Thoracic aorta (tissue), 2 donors: Measurements from ENCODE around the gene BLID. TPM values are rescaled to one million over a fixed set of nuclear protein-coding genes. Genes with fewer than 3 reads are reported as not detected.

Experiments
- ATAC-seq: fragments of 150-250 bp; one replicate; pipeline ENCODE4 v1.8.0; 2017; ENCODE audit warnings: low read depth; ENCODE audit not compliant: insufficient number of reproducible peaks, low FRiP score
- DNase-seq: peaks from one replicate; pipeline ENCODE4 v3.0.0-alpha.2; 2020; ENCODE audit warnings: low spot score
- H3K27ac ChIP-seq, 2 donors: fragments of 200-600 bp; sonication (generic); 1 replicate in 1 of 2; 2 replicates in 1 of 2; pipeline ENCODE4 v1.5.1; 2016; ENCODE audit warnings: mild to moderate bottlenecking in 2 of 2, moderate library complexity in 2 of 2
- H3K27me3 ChIP-seq: fragments of 200-600 bp; sonication (generic); replicated peaks from 2 replicates; pipeline ENCODE4 v1.6.0; 2016; ENCODE audit warnings: mild to moderate bottlenecking; ENCODE audit not compliant: insufficient read depth
- H3K36me3 ChIP-seq: fragments of 200-600 bp; sonication (generic); one replicate; pipeline ENCODE4 v1.5.1; 2016
- H3K4me1 ChIP-seq, 2 donors: fragments of 200-600 bp; sonication (generic); 1 replicate in 1 of 2; 2 replicates in 1 of 2; pipeline versions ENCODE4 v1.5.1 to v1.6.0; 2016; ENCODE audit warnings: low read depth in 2 of 2, mild to moderate bottlenecking in 1 of 2; ENCODE audit not compliant: control insufficient read depth in 1 of 2
- H3K4me3 ChIP-seq: fragments of 200-600 bp; sonication (generic); 2 replicates; pipeline ENCODE4 v1.5.1; 2016; ENCODE audit warnings: mild to moderate bottlenecking
- H3K9me3 ChIP-seq: fragments of 200-600 bp; sonication (generic); 2 replicates; pipeline ENCODE4 v1.5.1; 2016
- total RNA-seq, 2 donors: library from RNA; depleted of rRNA; stranded (reverse); fragments of >200 nt; gene quantifications; one replicate each; pipeline versions ENCODE4 v1.1.0 to v1.2.3, GENCODE V29; 2016
- TF ChIP-seq, protein P1 (sequence below): fragments of 200-600 bp; sonication (generic); IDR thresholded peaks from one replicate; pipeline ENCODE4 v1.5.1; 2019; ENCODE audit warnings: antibody characterized with exemption

The BLID gene
- total RNA-seq, 2 donors from 2014 or later, result 24.6 to 53.4 TPM

DNA sequence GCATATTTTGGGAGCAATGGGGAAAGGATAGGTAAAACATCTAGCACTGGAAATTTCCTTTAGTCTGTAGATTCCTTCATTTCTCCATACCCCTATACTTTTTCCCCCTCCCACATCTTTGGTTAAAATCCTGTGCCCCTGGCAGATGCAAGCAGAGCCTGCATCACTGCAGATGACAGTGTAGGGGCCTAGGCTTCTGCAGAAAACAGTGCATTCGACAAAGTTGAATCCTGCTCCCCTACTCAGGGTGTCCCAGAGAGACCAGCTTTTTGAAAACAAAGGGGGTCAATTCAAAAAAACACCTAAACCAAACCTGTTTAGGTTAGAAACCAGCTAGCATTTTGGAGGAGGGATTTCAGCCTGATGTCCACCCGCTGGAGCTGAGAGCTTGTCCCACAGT is 43.8 kb upstream of the BLID start:
- peaks cover 13 to 82% of the 10 kb centered on the region in 2 donors for H3K4me1 ChIP-seq
- peak overlapping the region; percentile 92 to 94 for H3K27ac ChIP-seq
- H3K4me3 ChIP-seq, result peak overlapping the region; percentile 73
- TF ChIP-seq, protein P1, sequence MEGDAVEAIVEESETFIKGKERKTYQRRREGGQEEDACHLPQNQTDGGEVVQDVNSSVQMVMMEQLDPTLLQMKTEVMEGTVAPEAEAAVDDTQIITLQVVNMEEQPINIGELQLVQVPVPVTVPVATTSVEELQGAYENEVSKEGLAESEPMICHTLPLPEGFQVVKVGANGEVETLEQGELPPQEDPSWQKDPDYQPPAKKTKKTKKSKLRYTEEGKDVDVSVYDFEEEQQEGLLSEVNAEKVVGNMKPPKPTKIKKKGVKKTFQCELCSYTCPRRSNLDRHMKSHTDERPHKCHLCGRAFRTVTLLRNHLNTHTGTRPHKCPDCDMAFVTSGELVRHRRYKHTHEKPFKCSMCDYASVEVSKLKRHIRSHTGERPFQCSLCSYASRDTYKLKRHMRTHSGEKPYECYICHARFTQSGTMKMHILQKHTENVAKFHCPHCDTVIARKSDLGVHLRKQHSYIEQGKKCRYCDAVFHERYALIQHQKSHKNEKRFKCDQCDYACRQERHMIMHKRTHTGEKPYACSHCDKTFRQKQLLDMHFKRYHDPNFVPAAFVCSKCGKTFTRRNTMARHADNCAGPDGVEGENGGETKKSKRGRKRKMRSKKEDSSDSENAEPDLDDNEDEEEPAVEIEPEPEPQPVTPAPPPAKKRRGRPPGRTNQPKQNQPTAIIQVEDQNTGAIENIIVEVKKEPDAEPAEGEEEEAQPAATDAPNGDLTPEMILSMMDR, result no peak
- no peaks in the 10 kb centered on the region for H3K27me3 ChIP-seq
- no peaks in the 10 kb centered on the region for H3K36me3 ChIP-seq
- H3K9me3 ChIP-seq, result no peaks in the 10 kb centered on the region
- no peak for ATAC-seq
- no peak for DNase-seq

DNA sequence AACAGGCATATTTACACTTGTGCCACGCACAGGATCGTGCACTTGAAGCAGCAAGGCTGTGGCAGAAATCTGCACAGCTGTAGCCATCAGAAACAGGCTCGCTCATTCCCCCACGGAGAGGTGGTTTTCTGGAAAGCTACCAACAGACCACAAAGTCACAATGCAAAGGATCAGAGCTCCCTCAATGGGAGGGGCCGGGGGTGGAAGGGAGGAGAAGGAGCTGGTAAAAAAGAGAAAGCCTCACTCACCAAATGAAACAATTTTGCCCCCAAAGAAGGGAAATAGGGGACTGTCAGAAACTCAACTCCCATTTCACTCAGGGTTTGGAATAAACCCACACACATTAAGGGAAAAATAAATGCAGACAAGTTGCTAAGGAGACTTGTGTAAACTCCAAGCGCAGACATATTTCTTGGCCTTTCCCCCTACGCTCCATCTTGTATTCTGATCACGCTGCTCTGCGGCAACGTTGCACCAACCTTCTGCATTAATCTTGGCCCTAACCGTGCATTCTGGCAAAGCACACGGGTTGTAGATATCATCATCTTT is 43.2 kb upstream of the BLID start:
- peak overlapping the region; percentile 73 for H3K4me3 ChIP-seq
- peak overlapping the region; percentile 92 to 94 for H3K27ac ChIP-seq
- ATAC-seq (no peak), DNase-seq (no peak)
- H3K36me3 ChIP-seq, result no peaks in the 10 kb centered on the region
- no peaks in the 10 kb centered on the region for H3K27me3 ChIP-seq
- TF ChIP-seq, protein P1, result no peak
- H3K9me3 ChIP-seq, result no peaks in the 10 kb centered on the region
- peaks cover 19 to 79% of the 10 kb centered on the region in 2 donors for H3K4me1 ChIP-seq

DNA sequence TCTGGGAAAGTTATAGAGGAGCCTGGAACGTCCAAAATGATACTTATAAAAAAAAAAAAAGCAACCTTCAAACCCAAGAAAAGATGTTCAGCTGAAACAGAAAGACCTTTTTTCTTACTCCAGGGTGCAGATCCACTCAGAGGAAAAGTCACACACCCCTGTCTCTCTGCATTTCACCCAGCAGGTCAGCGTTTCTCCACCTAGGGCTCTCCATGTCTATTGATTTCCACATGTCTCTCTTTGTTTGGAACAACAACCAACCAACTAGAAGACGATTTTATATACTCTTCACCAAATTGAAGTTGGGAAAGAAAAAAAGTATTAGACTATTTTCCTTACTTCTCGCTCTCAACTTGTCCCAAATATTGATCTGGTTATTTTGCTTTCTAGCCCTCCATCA is 42.2 kb upstream of the BLID start:
- no peak for ATAC-seq
- Histone ChIP-seq H3K27me3 (no peaks in the 10 kb centered on the region), H3K36me3 (no peaks in the 10 kb centered on the region), H3K27ac (peak overlapping the region; percentile 92 to 94), H3K4me1 (peaks cover 24 to 81% of the 10 kb centered on the region in 2 donors), H3K4me3 (peak overlapping the region; percentile 73), H3K9me3 (no peaks in the 10 kb centered on the region)
- TF ChIP-seq, protein P1, result no peak
- DNase-seq, result no peak

DNA sequence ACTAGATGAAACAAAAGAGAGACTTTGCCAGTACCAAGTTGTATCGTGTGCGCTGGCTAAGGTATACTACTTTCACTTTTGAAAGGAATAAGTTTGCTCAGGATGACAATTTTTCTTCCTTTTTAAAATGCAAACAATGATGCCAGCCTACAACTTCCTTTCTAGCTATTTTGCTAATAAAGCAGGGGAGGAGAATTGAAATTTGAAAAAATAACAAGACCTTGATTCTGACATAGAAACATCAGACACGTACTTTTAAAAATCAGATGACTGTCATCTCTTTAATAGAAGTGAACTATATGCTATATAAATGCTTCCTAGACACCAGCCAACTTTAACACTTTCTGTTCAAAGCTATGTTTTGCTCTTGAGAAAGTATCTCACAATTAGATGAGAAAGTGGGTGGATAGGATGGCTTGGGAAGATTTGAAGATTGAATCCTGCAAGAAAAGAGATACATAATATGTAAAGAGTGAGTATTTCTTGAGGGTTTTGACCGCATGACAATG is 41.7 kb upstream of the BLID start:
- Histone ChIP-seq H3K9me3 (no peaks in the 10 kb centered on the region), H3K27ac (peak overlapping the region; percentile 92 to 94), H3K27me3 (no peaks in the 10 kb centered on the region), H3K4me1 (peaks cover 24 to 81% of the 10 kb centered on the region in 2 donors), H3K36me3 (no peaks in the 10 kb centered on the region), H3K4me3 (peak overlapping the region; percentile 73)
- TF ChIP-seq, protein P1, result no peak
- no peak for ATAC-seq
- no peak for DNase-seq

DNA sequence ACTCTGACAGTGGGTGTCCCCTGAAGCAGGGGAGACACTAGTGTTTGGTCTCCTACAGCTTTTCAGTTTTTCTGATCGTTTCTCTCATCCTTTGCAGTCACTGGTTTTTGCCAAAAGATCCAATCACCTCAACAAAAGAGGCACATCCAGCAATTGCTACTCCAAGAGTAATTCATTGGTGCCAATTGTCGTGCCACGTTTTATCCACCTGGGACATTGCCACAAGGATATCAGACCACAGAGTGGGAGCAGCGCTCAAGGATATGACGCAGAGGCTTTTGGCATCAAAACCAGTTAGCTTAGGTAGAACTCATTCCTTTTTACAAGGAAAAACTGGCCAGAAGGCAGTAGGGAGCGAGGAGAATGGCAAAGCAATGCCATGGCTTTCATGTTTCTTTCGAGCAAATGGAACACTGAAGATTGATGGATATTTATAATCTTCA is 40.9 kb upstream of the BLID start:
- peak; percentile 37 for DNase-seq
- Histone ChIP-seq H3K4me3 (peak overlapping the region; percentile 73), H3K9me3 (no peaks in the 10 kb centered on the region), H3K27ac (peak overlapping the region; percentile 92 to 94), H3K27me3 (no peaks in the 10 kb centered on the region), H3K36me3 (no peaks in the 10 kb centered on the region), H3K4me1 (peaks cover 22 to 80% of the 10 kb centered on the region in 2 donors)
- ATAC-seq, result peak; percentile 56
- TF ChIP-seq, protein P1, result no peak
